B cell (primary cell): ENCODE data around the gene MBOAT1. TPM values are rescaled to one million over a fixed set of nuclear protein-coding genes. Genes with fewer than 3 reads are reported as not detected.
"Not testable (repeated sequence)": the region's sequence is repeated elsewhere in the genome, so short reads cannot be mapped to it uniquely, and the experiment has no call there.

Experiments
- ATAC-seq: fragments of 200-7000 bp; cut with Tn5 transposase; one replicate; pipeline ENCODE4 v1.10.0; 2021; ENCODE audit warnings: low read depth, mild to moderate bottlenecking, moderate number of reproducible peaks, moderate library complexity
- CTCF ChIA-PET: fragments of 350-600 bp; sonication (Branson Sonifier 250); formaldehyde crosslinking; loops from one replicate; lab custom pipeline; 2021; ENCODE audit warnings: antibody characterized with exemption, inconsistent platforms; lab: Charles Lee
- POLR2A ChIA-PET: fragments of 350-600 bp; sonication (Branson Sonifier 250); formaldehyde crosslinking; loops from one replicate; lab custom pipeline; 2021; ENCODE audit warnings: antibody characterized with exemption; lab: Charles Lee
- DNase-seq: peaks from one replicate; pipeline ENCODE4 v3.0.0; 2013
- H2AFZ ChIP-seq: 2 replicates; pipeline ENCODE4 v1.6.1; 2012; ENCODE audit warnings: mild to moderate bottlenecking, low read depth, low read length; ENCODE audit not compliant: insufficient read depth, poor library complexity, severe bottlenecking
- H3K27ac ChIP-seq, 2 donors: 1 replicate in 1 of 2; 2 replicates in 1 of 2; pipeline ENCODE4 v1.5.1; 2012 to 2013; ENCODE audit warnings: low read length in 2 of 2, mild to moderate bottlenecking in 2 of 2, moderate library complexity in 1 of 2
- H3K27me3 ChIP-seq, 4 experiments: fragments of 200-600 bp in 1 of 4; sonication (generic) in 1 of 4; replicated peaks in 1 of 4; 1 replicate in 2 of 4; 2 replicates in 2 of 4; pipeline versions ENCODE4 v1.6.1 to v1.7.0; 2013 to 2016; ENCODE audit warnings: low read length in 3 of 4, mild to moderate bottlenecking in 2 of 4, mixed read lengths in 1 of 4, moderate library complexity in 1 of 4; ENCODE audit not compliant: insufficient read depth in 4 of 4, control insufficient read depth in 3 of 4; ENCODE audit errors: control extremely low read depth in 1 of 4
- H3K36me3 ChIP-seq, 2 experiments: replicated peaks in 1 of 2; 1 replicate in 1 of 2; 2 replicates in 1 of 2; pipeline versions ENCODE4 v1.6.1 to v1.7.1; 2013; ENCODE audit warnings: low read length in 1 of 2; ENCODE audit not compliant: insufficient read depth in 2 of 2, control insufficient read depth in 1 of 2; ENCODE audit errors: control extremely low read depth in 1 of 2, extremely low read depth in 1 of 2
- H3K4me1 ChIP-seq, 2 donors: fragments of 200-600 bp in 1 of 2; sonication (generic) in 1 of 2; 1 replicate in 1 of 2; 2 replicates in 1 of 2; pipeline versions ENCODE4 v1.5.1 to v1.6.1; 2013 to 2017; ENCODE audit warnings: low read length in 2 of 2; ENCODE audit not compliant: control insufficient read depth in 2 of 2, insufficient read depth in 2 of 2
- H3K4me2 ChIP-seq: replicated peaks from 2 replicates; pipeline ENCODE3; 2012; ENCODE audit warnings: mild to moderate bottlenecking, low read depth, low read length; ENCODE audit not compliant: poor library complexity, severe bottlenecking
- H3K4me3 ChIP-seq, 5 experiments: fragments of 200-600 bp in 1 of 5; sonication (generic) in 1 of 5; 1 replicate in 3 of 5; 2 replicates in 2 of 5; pipeline versions ENCODE4 v1.5.1 to v1.7.0; 2011 to 2016; ENCODE audit warnings: low read length in 4 of 5, mild to moderate bottlenecking in 4 of 5, low read depth in 2 of 5, control low read depth in 1 of 5, moderate library complexity in 1 of 5; ENCODE audit not compliant: insufficient read depth in 1 of 5; ENCODE audit errors: control extremely low read depth in 1 of 5, extremely low read depth in 1 of 5
- H3K79me2 ChIP-seq: fragments of 200-600 bp; sonication (generic); one replicate; pipeline ENCODE4 v1.6.0; 2016; ENCODE audit warnings: low read length; ENCODE audit not compliant: control insufficient read depth, insufficient read depth
- H3K9ac ChIP-seq: fragments of 200-600 bp; sonication (generic); 2 replicates; pipeline ENCODE4 v1.6.1; 2017; ENCODE audit warnings: mild to moderate bottlenecking, low read length, moderate library complexity
- H3K9me3 ChIP-seq, 3 donors: one replicate each; pipeline versions ENCODE4 v1.6.1 to v1.7.1; 2013; ENCODE audit warnings: low read length in 2 of 3; ENCODE audit not compliant: control insufficient read depth in 2 of 3, insufficient read depth in 1 of 3; ENCODE audit errors: control extremely low read depth in 1 of 3
- H4K20me1 ChIP-seq: 2 replicates; pipeline ENCODE4 v1.6.0; 2012; ENCODE audit warnings: mild to moderate bottlenecking, low read length; ENCODE audit not compliant: insufficient read depth, control insufficient read depth, poor library complexity, severe bottlenecking
- H3K27ac Mint-ChIP-seq: one replicate; pipeline ENCODE4 v1.8.0; 2021; ENCODE audit warnings: mixed read lengths
- H3K27me3 Mint-ChIP-seq: one replicate; pipeline ENCODE4 v1.8.0; 2021; ENCODE audit warnings: mixed read lengths
- H3K4me1 Mint-ChIP-seq: one replicate; pipeline ENCODE4 v1.8.0; 2021; ENCODE audit warnings: mixed read lengths
- H3K4me3 Mint-ChIP-seq: one replicate; pipeline ENCODE4 v1.8.0; 2021; ENCODE audit warnings: mixed read lengths
- H3K9me3 Mint-ChIP-seq: one replicate; pipeline ENCODE4 v1.8.0; 2022; ENCODE audit warnings: mixed read lengths; ENCODE audit not compliant: insufficient read depth
- CTCF ChIP-seq: fragments of 200-600 bp; IDR thresholded peaks from one replicate; pipeline ENCODE4 v1.8.0; 2022; ENCODE audit warnings: antibody characterized with exemption, mild to moderate bottlenecking
- EZH2 ChIP-seq: IDR thresholded peaks from 2 replicates; pipeline ENCODE4 v1.6.1; 2012; ENCODE audit warnings: borderline replicate concordance, low read depth, mild to moderate bottlenecking, moderate library complexity, low read length; ENCODE audit not compliant: insufficient read depth, poor library complexity, severe bottlenecking
- WGBS: methylation state at CpG from one replicate; pipeline ENCODE4 v1.1.5; 2013; ENCODE audit warnings: missing lambda C conversion rate; ENCODE audit not compliant: insufficient coverage; 5-methylcytosine and 5-hydroxymethylcytosine counted together
- intact Hi-C: fragments of 100-400 bp; cut with micrococcal nuclease; formaldehyde crosslinking; loops from one replicate; pipeline ENCODE4 v1.10.0; 2022
- polyA plus RNA-seq: library from polyadenylated mRNA; depleted of rRNA; stranded (reverse); fragments of >200 nt; gene quantifications from 2 replicates; pipeline ENCODE4 v1.2.3, GENCODE V29; 2012
- total RNA-seq, 2 donors: library from RNA; stranded (reverse); fragments of 120-200 nt in 1 of 2; gene quantifications; 1 replicate in 1 of 2; 2 replicates in 1 of 2; pipeline versions ENCODE4 v1.2.3 to v1.2.4, GENCODE V29; 2013 to 2022

MBOAT1 gene
- total and polyA plus RNA-seq, 2 donors (not counting 1 experiment from before 2014, with no cell fraction given), result 5.4 to 8.1 TPM

- CTCF ChIA-PET, result no interaction called here
- no peak for ATAC-seq
- no peaks in the 10 kb centered on the region for H3K79me2 ChIP-seq
- Mint-ChIP-seq H3K4me3 (no peak overlapping the region), H3K27me3 (no peaks in the 10 kb centered on the region), H3K9me3 (peaks cover 6% of the 10 kb centered on the region), H3K27ac (no peak overlapping the region), H3K4me1 (no peaks in the 10 kb centered on the region)
- 83% methylated on average over 1 of the region's 2 CpGs for WGBS
- H3K4me2 ChIP-seq, result no peak overlapping the region
- H3K27ac ChIP-seq, result no peak overlapping the region
- intact Hi-C loops, result no loop called here
- H3K9me3 ChIP-seq, result peaks cover 0 to 13% (median 9%) of the 10 kb centered on the region in 3 donors
- H3K9ac ChIP-seq, result no peak overlapping the region
- no peak overlapping the region for H3K4me3 ChIP-seq
- TF ChIP-seq CTCF, result no peak
- TF ChIP-seq EZH2, result no peak
- POLR2A ChIA-PET, result no interaction called here
- H4K20me1 ChIP-seq, result no peaks in the 10 kb centered on the region
- H3K27me3 ChIP-seq, result no peaks in the 10 kb centered on the region
- peaks cover 0 to 2% of the 10 kb centered on the region in 2 experiments for H3K36me3 ChIP-seq
- DNase-seq, result no peak
- no peak overlapping the region for H2AFZ ChIP-seq
- no peaks in the 10 kb centered on the region for H3K4me1 ChIP-seq
Measured at GRCh38 chr6:20182069-20182468, 30.2 kb downstream of the MBOAT1 start.

DNA sequence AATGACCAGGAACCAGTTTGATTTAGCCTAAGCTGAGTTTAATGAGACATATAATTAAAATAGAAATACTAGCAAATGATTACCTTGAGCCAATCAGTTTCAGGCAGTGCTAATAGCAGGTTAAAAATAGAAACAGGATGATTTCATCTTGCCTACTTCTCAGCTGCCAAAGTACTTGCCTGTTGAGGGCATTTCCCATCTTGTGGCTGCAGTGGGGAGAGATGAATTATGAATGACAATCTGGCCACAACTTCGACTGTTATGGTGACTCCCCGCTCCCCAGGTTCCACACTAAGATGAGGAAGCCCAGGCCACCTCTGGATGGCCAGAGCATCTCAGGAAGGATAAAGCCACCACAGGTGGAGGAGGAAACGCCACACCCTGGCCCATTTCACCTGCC lies 31.3 kb downstream of the MBOAT1 start:
- H2AFZ ChIP-seq, result no peak overlapping the region
- H3K4me3 ChIP-seq, result no peak overlapping the region
- intact Hi-C loops, result no loop called here
- 42% methylated on average over 2 of the region's 3 CpGs for WGBS
- Mint-ChIP-seq H3K27me3 (no peaks in the 10 kb centered on the region), H3K27ac (no peak overlapping the region), H3K4me3 (no peak overlapping the region), H3K9me3 (peaks cover 6% of the 10 kb centered on the region), H3K4me1 (no peaks in the 10 kb centered on the region)
- DNase-seq (no peak), ATAC-seq (no peak)
- H3K27ac ChIP-seq, result no peak overlapping the region
- ChIA-PET CTCF (interaction anchor here (0.7 kb wide), 1 partner anchor 110 kb away, joined by 3 read pairs; no protein-coding TSS in a partner anchor), POLR2A (no interaction called here)
- H3K4me2 ChIP-seq, result no peak overlapping the region
- peaks cover 0 to 2% of the 10 kb centered on the region in 2 experiments for H3K36me3 ChIP-seq
- no peaks in the 10 kb centered on the region for H3K4me1 ChIP-seq
- peaks cover 0 to 13% (median 9%) of the 10 kb centered on the region in 3 donors for H3K9me3 ChIP-seq
- no peaks in the 10 kb centered on the region for H3K27me3 ChIP-seq
- TF ChIP-seq CTCF, result no peak
- no peaks in the 10 kb centered on the region for H3K79me2 ChIP-seq
- no peaks in the 10 kb centered on the region for H4K20me1 ChIP-seq
- no peak overlapping the region for H3K9ac ChIP-seq

DNA sequence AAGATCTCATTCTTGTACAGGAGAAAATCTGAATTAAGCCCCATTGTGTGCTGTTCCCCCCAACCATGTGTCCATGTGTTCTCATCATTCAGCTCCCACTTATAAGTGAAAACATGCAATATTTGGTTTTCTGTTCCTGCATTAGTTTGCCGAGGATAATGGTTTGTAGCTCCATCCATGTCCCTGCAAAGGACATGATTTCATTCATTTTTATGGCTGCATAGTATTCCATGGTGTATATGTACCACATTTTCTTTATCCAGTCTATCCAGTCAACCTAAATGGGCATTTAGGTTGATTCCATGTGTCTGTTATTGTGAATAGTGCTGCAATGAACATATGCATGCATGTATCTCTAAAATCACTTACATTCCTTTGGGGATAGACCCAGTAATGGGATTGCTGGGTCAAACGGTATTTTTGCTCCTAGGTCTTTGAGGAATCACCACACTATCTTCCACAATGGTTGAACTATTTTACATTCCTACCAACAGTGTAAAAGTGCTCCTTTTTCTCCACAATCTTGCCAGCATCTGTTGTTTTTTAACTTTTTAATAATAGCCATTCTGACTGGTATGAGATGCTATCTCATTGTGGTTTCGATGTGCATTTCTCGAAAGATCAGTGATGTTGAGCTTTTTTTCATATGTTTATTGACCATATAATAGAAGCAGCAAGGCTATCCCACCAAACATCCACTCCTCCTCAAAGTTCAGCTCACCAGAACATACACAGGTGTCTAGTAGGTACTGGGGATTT lies 32.8 kb downstream of the MBOAT1 start:
- CTCF ChIA-PET, result interaction anchor here (0.6 kb wide), 1 partner anchor 176 kb away, joined by 3 read pairs; no protein-coding TSS in a partner anchor
- not testable (repeated sequence) for ATAC-seq

More for the DNA sequence above, 32.8 kb downstream of the MBOAT1 start:
- H3K27ac Mint-ChIP-seq, DNase-seq, H3K4me1 Mint-ChIP-seq, H3K9me3 Mint-ChIP-seq, H4K20me1 ChIP-seq, H3K27ac ChIP-seq, H3K4me1 ChIP-seq, H3K4me3 ChIP-seq, H3K36me3 ChIP-seq, H3K4me2 ChIP-seq, H3K27me3 Mint-ChIP-seq, intact Hi-C loops, H3K79me2 ChIP-seq, H3K9ac ChIP-seq, H3K4me3 Mint-ChIP-seq, H2AFZ ChIP-seq, H3K27me3 ChIP-seq: not testable (repeated sequence)
- H3K9me3 ChIP-seq, result peaks cover 0 to 13% (median 9%) of the 10 kb centered on the region in 3 donors
- POLR2A ChIA-PET, result interaction anchor here (0.6 kb wide), 1 partner anchor 213 kb away, joined by 3 read pairs; no protein-coding TSS in a partner anchor
- no CpG with 5 or more reads among the region's 4 CpGs for WGBS
